HUES64 (cell line): ENCODE measurements around the gene NUP50.

ENCODE experiments used
- H3K27ac ChIP-seq: 2 replicates; pipeline ENCODE4 v1.7.0; 2013; ENCODE audit warnings: low read depth, low read length, inconsistent platforms
- H3K27me3 ChIP-seq: 2 replicates; pipeline ENCODE4 v1.6.1; 2013; ENCODE audit warnings: mild to moderate bottlenecking, low read length; ENCODE audit not compliant: insufficient read depth
- H3K36me3 ChIP-seq: 2 replicates; pipeline ENCODE4 v1.6.1; 2013; ENCODE audit warnings: mild to moderate bottlenecking, low read length; ENCODE audit not compliant: insufficient read depth
- H3K4me1 ChIP-seq: 2 replicates; pipeline ENCODE4 v1.6.1; 2013; ENCODE audit warnings: mild to moderate bottlenecking, low read length, moderate library complexity; ENCODE audit not compliant: insufficient read depth
- H3K4me3 ChIP-seq: 2 replicates; pipeline ENCODE4 v1.5.1; 2013; ENCODE audit warnings: mild to moderate bottlenecking, low read length, moderate library complexity
- H3K9ac ChIP-seq: 2 replicates; pipeline ENCODE4 v1.6.1; 2013; ENCODE audit warnings: mild to moderate bottlenecking, low read depth, low read length
- H3K9me3 ChIP-seq: 2 replicates; pipeline ENCODE4 v1.6.1; 2013; ENCODE audit warnings: low read depth, low read length; ENCODE audit not compliant: insufficient read depth
- WGBS: fragments of 150-250, 120-280 bp; methylation state at CpG from one replicate; pipeline ENCODE4 v1.1.7; 2013; ENCODE audit warnings: missing lambda C conversion rate; 5-methylcytosine and 5-hydroxymethylcytosine counted together

NUP50 gene

DNA sequence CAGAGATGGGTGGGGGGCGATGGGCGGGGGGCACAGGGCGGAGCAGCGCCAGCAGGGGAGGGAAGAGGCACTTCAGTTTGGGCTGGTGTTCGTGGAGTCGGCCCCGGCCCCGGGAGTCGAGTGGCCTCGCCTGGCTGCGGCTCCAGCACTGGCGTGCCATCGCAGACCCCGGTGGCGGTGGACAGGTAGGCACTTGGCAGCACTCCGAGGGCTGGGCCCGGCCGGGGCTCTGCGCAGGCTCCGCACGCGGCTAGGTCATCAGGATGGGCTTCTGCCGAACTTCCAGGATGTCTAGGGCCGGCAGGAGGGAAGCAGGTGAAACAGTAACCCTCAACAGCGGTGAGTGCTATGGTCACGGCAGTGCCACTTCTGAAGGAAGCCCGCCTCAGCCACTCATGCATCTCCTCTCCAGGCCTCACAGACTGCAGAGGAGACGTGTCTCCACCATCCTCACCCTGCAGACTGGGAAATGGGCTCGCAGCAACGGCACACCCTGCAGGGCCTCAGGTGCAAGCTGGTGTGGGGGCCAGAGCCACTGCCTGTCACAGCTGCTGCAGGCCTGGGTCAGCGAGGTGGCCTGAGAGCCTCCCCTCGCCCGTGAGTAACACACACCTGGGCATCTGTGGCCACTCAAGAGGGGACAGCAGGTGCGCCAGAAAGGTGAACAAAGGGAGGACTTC, 33.3 kb downstream of the NUP50 start:
- H3K9me3 ChIP-seq: no peaks in the 10 kb centered on the region
- H3K4me1 ChIP-seq: 0 out of 2 replicates have a peak, but pooled peaks cover 3% of the 10 kb centered on the region
- H3K27ac ChIP-seq: no peak overlapping the region
- 89% methylated on average over 34 of the region's 34 CpGs for WGBS
- no peaks in the 10 kb centered on the region for H3K27me3 ChIP-seq
- peaks cover 12% of the 10 kb centered on the region for H3K36me3 ChIP-seq
- H3K9ac ChIP-seq: no peak overlapping the region
- no peak overlapping the region for H3K4me3 ChIP-seq

DNA sequence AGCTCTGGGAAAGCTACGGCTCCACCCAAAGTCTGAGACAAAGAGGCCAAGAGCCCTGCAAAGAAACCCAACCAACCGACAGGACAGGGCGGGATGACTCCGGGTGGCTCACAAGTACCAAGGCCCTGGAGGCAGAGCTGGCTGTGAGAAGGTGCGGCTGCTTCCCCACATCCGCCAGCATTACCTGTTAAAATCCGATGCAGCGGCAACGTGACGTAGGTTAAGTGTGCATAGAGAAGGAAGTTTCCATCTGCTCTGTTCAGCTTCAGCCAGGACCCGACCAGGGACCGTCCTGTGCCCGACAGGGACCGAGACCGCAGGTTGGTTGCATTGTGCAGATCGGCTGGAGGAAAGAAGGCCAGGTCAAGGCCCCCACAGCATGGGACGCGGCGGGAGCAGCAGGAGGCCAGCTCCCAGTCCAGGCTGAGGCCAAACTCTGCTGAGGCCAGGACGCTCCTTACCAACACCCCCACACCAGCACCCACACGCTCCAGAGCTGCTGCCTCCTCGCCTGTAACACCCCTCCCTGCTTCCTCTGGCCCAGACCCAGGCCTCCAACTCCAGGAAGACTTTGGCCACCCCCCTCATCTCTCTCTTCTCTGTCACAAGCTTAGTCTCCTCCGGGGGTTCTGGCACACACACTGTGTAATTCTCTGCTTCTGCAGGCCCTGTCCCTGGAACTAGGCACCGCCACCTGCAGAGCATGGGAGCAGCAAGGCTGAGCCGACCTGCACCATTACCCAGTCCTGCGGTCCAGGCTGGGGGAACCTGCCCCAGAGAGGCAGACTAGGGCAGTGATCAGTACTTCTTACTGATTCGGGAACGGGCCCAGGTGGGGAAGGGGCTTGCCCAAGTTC, 34.1 kb downstream of the NUP50 start:
- WGBS: 84% methylated on average over 28 of the region's 28 CpGs
- peaks cover 18% of the 10 kb centered on the region for H3K36me3 ChIP-seq
- no peak overlapping the region for H3K4me3 ChIP-seq
- H3K9me3 ChIP-seq: no peaks in the 10 kb centered on the region
- H3K9ac ChIP-seq: no peak overlapping the region
- H3K27me3 ChIP-seq: no peaks in the 10 kb centered on the region
- H3K27ac ChIP-seq: no peak overlapping the region
- no peaks in the 10 kb centered on the region for H3K4me1 ChIP-seq

DNA sequence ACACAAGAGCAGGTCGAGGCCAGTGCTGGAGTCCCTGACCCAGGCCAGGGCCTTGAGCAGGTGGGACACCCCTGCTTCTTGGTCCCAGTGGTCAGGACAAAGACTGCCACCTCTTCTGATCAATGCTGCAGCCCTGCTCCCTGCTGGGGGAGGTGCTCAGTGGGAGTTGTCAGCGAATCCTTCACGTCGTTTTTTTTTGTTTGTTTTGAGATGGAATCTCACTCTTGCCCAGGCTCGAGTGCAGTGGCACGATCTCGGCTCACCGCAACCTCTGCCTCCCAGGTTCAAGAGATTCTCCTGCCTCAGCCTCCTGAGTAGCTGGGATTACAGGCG, 34.7 kb downstream of the NUP50 start:
- no peaks in the 10 kb centered on the region for H3K27me3 ChIP-seq
- H3K36me3 ChIP-seq: peaks cover 20% of the 10 kb centered on the region
- 63% methylated on average over 8 of the region's 9 CpGs for WGBS
- no peak overlapping the region for H3K4me3 ChIP-seq
- no peak overlapping the region for H3K27ac ChIP-seq
- no peaks in the 10 kb centered on the region for H3K4me1 ChIP-seq
- no peak overlapping the region for H3K9ac ChIP-seq
- no peaks in the 10 kb centered on the region for H3K9me3 ChIP-seq

DNA sequence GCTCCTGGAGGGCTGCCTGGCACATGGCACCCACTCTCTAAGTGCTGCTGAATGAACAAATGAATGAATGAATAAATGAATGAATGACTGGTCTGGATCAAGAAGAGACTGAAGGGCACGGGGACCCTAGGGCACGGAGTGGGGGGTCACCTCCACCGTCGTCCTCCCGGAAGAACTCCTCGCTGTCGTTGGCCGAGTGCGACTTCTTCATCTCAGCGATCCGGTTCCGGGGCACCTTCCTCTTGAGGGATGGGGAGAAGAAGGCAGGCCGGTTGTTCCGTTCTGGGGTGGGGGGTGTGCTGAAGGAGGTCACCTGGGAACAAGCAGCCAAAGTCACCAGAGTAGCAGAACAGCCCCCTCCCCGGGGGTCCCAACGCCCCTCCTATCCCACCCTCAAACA, 36.0 kb downstream of the NUP50 start:
- no peak overlapping the region for H3K27ac ChIP-seq
- no peak overlapping the region for H3K4me3 ChIP-seq
- no peaks in the 10 kb centered on the region for H3K9me3 ChIP-seq
- peaks cover 20% of the 10 kb centered on the region for H3K36me3 ChIP-seq
- WGBS: 93% methylated on average over 15 of the region's 16 CpGs
- no peaks in the 10 kb centered on the region for H3K27me3 ChIP-seq
- no peaks in the 10 kb centered on the region for H3K4me1 ChIP-seq
- H3K9ac ChIP-seq: no peak overlapping the region

DNA sequence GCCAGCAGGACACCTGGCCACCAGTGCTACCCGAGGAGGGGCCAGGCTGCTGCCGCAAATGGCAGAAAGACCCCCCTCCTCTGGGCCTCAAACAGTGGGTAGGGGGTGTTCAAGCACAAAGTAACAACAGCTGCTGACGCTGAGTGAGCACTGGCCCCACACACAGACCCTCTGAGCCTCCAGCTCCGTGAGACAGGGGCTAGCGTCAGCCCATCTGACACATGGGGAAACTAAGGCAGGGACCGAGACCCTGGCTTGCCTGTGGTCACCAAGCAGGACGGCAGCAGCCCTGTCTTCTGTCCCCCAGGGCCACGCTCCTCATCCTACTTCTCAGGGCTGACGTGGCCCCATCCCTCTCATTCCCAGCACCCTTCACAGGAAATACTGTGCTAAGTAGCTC, 36.5 kb downstream of the NUP50 start:
- Histone ChIP-seq H3K27me3 (no peaks in the 10 kb centered on the region), H3K9ac (no peak overlapping the region; the same call in 1 of the 2 replicates), H3K9me3 (no peaks in the 10 kb centered on the region), H3K4me1 (no peaks in the 10 kb centered on the region), H3K27ac (no peak overlapping the region), H3K4me3 (no peak overlapping the region), H3K36me3 (peaks cover 21% of the 10 kb centered on the region)
- WGBS: 79% methylated on average over 9 of the region's 9 CpGs

DNA sequence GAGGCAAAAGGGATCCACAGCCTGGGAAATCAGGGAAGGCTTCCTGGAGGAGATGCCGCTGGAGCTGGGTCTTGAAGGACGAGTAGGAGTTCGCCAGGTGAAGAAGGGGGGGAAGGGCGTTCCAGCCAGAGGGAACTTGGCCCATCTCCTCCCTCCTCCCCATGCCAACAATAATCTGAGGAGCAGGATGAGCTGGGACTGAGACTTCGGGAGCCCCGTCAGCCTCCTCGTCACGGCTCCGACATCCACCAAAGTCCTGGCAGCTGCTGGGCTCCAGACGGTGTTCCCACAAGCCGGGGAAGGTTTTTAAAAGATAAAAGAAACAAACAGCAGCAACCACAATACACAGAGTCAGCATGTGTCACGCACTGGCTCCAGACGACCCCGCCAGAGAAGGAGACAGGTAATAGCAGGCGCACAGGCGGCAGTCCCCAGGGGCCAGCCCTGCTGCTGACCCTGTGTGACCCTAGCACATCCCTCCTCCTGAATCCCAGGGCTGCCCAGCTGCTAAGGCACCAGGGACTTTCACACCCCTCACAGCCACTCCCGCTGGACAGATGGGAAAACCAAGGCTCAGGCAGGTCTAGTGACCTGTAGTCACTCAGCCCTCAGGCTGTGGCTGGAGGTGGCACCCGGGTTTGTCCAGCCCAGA, 37.3 kb downstream of the NUP50 start:
- H3K36me3 ChIP-seq: peaks cover 22% of the 10 kb centered on the region
- 71% methylated on average over 17 of the region's 18 CpGs for WGBS
- H3K27ac ChIP-seq: peak overlapping the region; percentile 17; the same call in 1 of the 2 replicates
- H3K4me3 ChIP-seq: no peak overlapping the region
- H3K9ac ChIP-seq: no peak overlapping the region
- no peaks in the 10 kb centered on the region for H3K27me3 ChIP-seq
- no peaks in the 10 kb centered on the region for H3K9me3 ChIP-seq
- no peaks in the 10 kb centered on the region for H3K4me1 ChIP-seq

DNA sequence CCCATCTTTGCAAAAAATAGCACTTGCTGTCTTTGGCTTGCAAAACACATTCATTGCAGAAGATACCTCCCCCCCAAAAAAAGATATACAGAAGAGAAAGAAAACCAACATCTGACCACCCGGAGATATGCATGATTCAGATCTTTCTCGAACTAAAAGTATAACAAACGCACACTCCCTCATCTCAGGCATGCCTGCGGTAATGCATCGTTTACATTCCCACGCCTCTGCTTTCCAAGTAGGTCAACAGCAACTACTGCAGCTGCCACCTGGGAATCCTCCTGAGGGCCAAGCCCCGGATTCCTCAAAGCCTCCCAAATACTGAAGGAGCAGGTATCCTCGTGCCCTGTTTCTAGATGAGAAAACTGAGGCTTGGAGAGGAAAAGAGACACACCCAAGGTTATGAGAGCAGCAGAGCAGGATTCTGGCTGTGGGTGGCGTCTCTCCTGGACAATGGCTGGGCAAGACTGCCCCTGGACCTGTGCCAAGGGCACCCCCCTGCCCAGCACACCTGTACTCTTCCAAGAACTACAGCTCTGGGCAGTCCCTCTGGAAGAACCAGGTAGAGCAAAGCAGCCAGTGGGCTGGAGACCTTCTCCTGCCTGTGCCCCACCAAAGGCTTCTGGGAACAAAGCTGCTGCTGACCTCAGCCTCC, 38.1 kb downstream of the NUP50 start:
- no peaks in the 10 kb centered on the region for H3K9me3 ChIP-seq
- H3K27ac ChIP-seq: no peak overlapping the region; the same call in 1 of the 2 replicates
- H3K4me1 ChIP-seq: no peaks in the 10 kb centered on the region
- no peak overlapping the region for H3K9ac ChIP-seq
- 84% methylated on average over 9 of the region's 9 CpGs for WGBS
- no peaks in the 10 kb centered on the region for H3K27me3 ChIP-seq
- peaks cover 17% of the 10 kb centered on the region for H3K36me3 ChIP-seq
- no peak overlapping the region for H3K4me3 ChIP-seq

DNA sequence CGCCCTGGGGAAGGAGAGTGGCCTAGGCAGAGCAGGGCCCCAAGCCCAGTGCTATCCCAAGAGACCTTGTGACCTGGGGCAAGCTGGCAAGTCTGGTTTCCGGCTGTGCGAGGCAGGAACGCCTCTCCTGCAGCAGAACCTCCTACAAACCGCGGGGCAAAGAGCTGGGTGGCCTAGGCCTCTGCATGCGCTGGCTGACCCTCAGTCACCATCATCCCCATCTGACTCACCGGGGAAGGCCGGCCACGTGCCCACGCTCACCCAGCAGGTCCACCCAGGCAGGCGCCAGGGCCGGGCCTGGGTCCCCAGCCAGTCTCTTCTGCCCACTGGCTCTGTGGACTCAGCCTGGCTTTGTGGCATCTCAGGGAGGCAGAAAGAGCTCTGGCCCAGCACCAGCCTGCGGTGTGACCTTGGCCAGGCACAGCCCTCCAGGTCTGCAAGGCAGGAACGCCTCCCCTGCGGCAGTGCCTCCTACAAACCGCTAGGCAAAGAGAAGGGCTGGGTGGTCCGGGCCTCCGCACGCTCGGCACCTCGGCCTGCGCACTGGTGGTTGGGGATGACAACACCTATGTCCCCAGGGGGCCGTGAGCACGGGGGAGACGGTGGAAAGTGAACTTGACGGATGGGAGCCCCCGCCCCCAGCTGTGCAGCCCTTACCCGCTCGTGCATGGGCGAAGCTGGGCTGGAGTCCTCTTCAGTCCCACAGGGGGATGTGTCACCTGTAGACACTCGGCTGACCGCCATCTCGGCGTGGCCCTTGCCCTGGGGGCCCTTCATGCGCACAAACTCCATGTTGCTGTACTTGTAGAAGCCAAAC, 38.8 kb downstream of the NUP50 start:
- Histone ChIP-seq H3K4me1 (no peaks in the 10 kb centered on the region), H3K27me3 (no peaks in the 10 kb centered on the region), H3K27ac (no peak overlapping the region; the same call in 1 of the 2 replicates), H3K9me3 (no peaks in the 10 kb centered on the region), H3K4me3 (no peak overlapping the region), H3K9ac (no peak overlapping the region), H3K36me3 (peaks cover 17% of the 10 kb centered on the region)
- 93% methylated on average over 36 of the region's 36 CpGs for WGBS

DNA sequence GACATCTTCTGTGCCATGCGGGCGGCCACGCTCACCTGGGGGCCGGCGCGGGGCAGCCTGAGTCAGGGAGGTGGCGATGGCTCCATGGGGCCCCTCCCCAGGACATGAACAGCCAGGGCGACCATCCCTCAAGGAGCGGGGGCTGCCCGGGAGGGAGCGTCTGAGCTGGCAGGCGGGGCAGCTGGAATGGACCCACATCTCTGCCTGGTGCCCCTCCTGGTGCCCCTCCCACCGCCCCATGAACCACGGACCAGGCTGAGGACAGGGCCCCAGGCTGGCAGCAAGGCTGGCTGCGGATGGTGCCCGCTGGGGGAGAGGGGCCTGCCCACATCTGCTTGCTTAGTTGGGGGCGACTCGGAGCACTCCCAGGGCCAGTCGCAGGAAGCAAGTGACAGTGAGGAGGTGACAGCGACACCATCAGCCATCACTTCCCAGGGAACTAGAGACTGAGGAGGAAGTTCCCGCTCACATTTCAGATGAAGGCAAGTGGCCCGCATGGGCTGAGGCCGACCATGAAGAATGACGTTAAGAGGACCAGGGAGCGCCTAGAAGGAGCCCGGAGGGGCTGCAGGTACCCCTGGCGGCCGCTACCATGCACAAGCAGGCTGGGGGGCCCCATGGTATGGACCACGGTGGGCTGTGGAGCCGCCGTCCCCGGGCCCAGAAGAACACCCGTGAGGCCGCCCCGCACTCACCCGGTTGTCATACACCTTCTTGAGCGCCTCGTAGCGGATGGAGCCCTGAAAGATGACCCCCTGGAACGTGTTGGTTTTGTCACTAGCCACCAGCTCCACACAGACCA, 39.6 kb downstream of the NUP50 start:
- H3K9me3 ChIP-seq: no peaks in the 10 kb centered on the region
- peaks cover 17% of the 10 kb centered on the region; the same call in 1 of the 2 replicates for H3K36me3 ChIP-seq
- no peak overlapping the region for H3K27ac ChIP-seq
- 92% methylated on average over 40 of the region's 40 CpGs for WGBS
- H3K9ac ChIP-seq: no peak overlapping the region
- no peaks in the 10 kb centered on the region for H3K27me3 ChIP-seq
- H3K4me1 ChIP-seq: no peaks in the 10 kb centered on the region
- no peak overlapping the region for H3K4me3 ChIP-seq

DNA sequence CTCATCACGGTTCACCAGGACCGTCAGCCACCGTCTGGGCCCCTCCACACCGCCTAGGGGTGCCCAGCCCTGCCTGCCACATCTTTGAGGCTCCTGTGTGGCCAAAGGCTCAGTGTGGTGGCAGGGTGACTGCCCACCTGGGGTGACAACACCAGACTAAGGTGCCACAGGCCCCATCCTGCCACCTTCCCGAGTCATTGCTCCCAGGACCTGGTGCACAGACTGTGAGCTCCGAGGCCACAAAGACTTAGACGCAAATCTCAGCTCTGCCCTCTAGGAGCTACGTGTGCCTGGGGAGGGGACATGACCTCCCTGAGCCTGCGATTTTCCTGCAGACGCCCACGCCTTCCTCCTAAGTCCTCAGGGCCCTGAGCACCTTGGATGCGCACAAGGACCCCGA, 40.5 kb downstream of the NUP50 start:
- WGBS: 84% methylated on average over 13 of the region's 13 CpGs
- Histone ChIP-seq H3K27me3 (no peaks in the 10 kb centered on the region), H3K27ac (no peak overlapping the region), H3K4me1 (no peaks in the 10 kb centered on the region), H3K4me3 (no peak overlapping the region), H3K9me3 (no peaks in the 10 kb centered on the region), H3K36me3 (peaks cover 17% of the 10 kb centered on the region; the same call in 1 of the 2 replicates), H3K9ac (no peak overlapping the region)
